Naive thymus-derived CD4-positive, alpha-beta T cell (primary cell): Measurements from ENCODE around the gene DDX10. TPM values are rescaled to one million over a fixed set of nuclear protein-coding genes. Genes with fewer than 3 reads are reported as not detected.

Experiments used
- ATAC-seq: fragments of 150-1000 bp; cut with Tn5 transposase; 2 replicates; pipeline ENCODE4 v1.10.0; 2021; ENCODE audit warnings: mild to moderate bottlenecking, moderate library complexity
- CTCF ChIA-PET: fragments of 350-600 bp; sonication (Branson Sonifier 250); formaldehyde crosslinking; loops from one replicate; lab custom pipeline; 2021; ENCODE audit warnings: antibody characterized with exemption; lab: Charles Lee
- POLR2A ChIA-PET: fragments of 350-600 bp; sonication (Branson Sonifier 250); formaldehyde crosslinking; loops from one replicate; lab custom pipeline; 2021; ENCODE audit warnings: antibody characterized with exemption, inconsistent platforms; lab: Charles Lee
- DNase-seq, 9 donors: peaks; one replicate each; pipeline versions ENCODE4 v3.0.0 to v3.0.0-alpha.2; 2020 to 2022; ENCODE audit warnings: mixed read lengths in 1 of 9
- H3K27ac ChIP-seq: one replicate; pipeline ENCODE4 v1.7.0; 2013; ENCODE audit warnings: mild to moderate bottlenecking, low read depth, low read length, moderate library complexity
- H3K27me3 ChIP-seq, 2 donors: one replicate each; pipeline ENCODE4 v1.7.0; 2013; ENCODE audit warnings: low read length in 2 of 2, mild to moderate bottlenecking in 2 of 2, moderate library complexity in 2 of 2; ENCODE audit not compliant: control insufficient read depth in 2 of 2, insufficient read depth in 2 of 2
- H3K36me3 ChIP-seq, 3 experiments: 1 replicate in 2 of 3; 2 replicates in 1 of 3; pipeline ENCODE4 v1.7.0; 2013; ENCODE audit warnings: low read length in 3 of 3, mild to moderate bottlenecking in 3 of 3, moderate library complexity in 1 of 3; ENCODE audit not compliant: insufficient read depth in 3 of 3, control insufficient read depth in 2 of 3
- H3K4me1 ChIP-seq, 2 donors: one replicate each; pipeline ENCODE4 v1.7.0; 2013; ENCODE audit warnings: low read length in 2 of 2, mild to moderate bottlenecking in 2 of 2, moderate library complexity in 1 of 2; ENCODE audit not compliant: control insufficient read depth in 2 of 2, insufficient read depth in 2 of 2
- H3K4me3 ChIP-seq: 2 replicates; pipeline ENCODE4 v1.7.0; 2013; ENCODE audit warnings: mild to moderate bottlenecking, low read length
- H3K9me3 ChIP-seq, 3 experiments: 1 replicate in 2 of 3; 2 replicates in 1 of 3; pipeline ENCODE4 v1.7.0; 2013; ENCODE audit warnings: low read length in 3 of 3; ENCODE audit not compliant: control insufficient read depth in 2 of 3
- H3K27ac Mint-ChIP-seq, 9 donors: one replicate each; pipeline ENCODE4 v1.8.0; 2020 to 2022; ENCODE audit warnings: mixed read lengths in 9 of 9, mild to moderate bottlenecking in 8 of 9, moderate library complexity in 5 of 9, inconsistent platforms in 2 of 9
- H3K27me3 Mint-ChIP-seq, 5 donors: one replicate each; pipeline ENCODE4 v1.8.0; 2021 to 2022; ENCODE audit warnings: mixed read lengths in 5 of 5, mild to moderate bottlenecking in 1 of 5
- H3K36me3 Mint-ChIP-seq, 5 donors: one replicate each; pipeline ENCODE4 v1.8.0; 2020 to 2022; ENCODE audit warnings: mixed read lengths in 5 of 5, mild to moderate bottlenecking in 3 of 5, inconsistent platforms in 1 of 5
- H3K4me1 Mint-ChIP-seq, 7 donors: one replicate each; pipeline ENCODE4 v1.8.0; 2020 to 2022; ENCODE audit warnings: mixed read lengths in 7 of 7, mild to moderate bottlenecking in 3 of 7, inconsistent platforms in 1 of 7
- H3K4me3 Mint-ChIP-seq, 10 donors: one replicate each; pipeline ENCODE4 v1.8.0; 2020 to 2022; ENCODE audit warnings: mild to moderate bottlenecking in 10 of 10, mixed read lengths in 10 of 10, moderate library complexity in 6 of 10, inconsistent platforms in 2 of 10
- H3K9me3 Mint-ChIP-seq, 11 donors: one replicate each; pipeline ENCODE4 v1.8.0; 2020 to 2022; ENCODE audit warnings: mixed read lengths in 11 of 11, mild to moderate bottlenecking in 4 of 11, inconsistent platforms in 1 of 11, moderate library complexity in 1 of 11
- intact Hi-C, 2 donors: fragments of 100-400 bp; cut with micrococcal nuclease; formaldehyde crosslinking; loops; one replicate each; pipeline ENCODE4 v1.15.1; 2023
- polyA plus RNA-seq, 2 donors: library from polyadenylated mRNA; unstranded; fragments of 300-500 nt; fragmentation: Illumina TruSeq; gene quantifications; one replicate each; pipeline ENCODE4 v1.2.3, GENCODE V29; 2021
- total RNA-seq, 6 experiments: library from RNA in 5 of 6; stranded (reverse) in 5 of 6; gene quantifications; 1 replicate in 5 of 6; 2 replicates in 1 of 6; pipeline ENCODE4 v1.2.3 and lab custom pipeline; 2021 to 2026

Gene DDX10
- total and polyA plus RNA-seq, 7 experiments from 2014 or later = 14.8 to 34.6 (median 22.4) TPM

DNA sequence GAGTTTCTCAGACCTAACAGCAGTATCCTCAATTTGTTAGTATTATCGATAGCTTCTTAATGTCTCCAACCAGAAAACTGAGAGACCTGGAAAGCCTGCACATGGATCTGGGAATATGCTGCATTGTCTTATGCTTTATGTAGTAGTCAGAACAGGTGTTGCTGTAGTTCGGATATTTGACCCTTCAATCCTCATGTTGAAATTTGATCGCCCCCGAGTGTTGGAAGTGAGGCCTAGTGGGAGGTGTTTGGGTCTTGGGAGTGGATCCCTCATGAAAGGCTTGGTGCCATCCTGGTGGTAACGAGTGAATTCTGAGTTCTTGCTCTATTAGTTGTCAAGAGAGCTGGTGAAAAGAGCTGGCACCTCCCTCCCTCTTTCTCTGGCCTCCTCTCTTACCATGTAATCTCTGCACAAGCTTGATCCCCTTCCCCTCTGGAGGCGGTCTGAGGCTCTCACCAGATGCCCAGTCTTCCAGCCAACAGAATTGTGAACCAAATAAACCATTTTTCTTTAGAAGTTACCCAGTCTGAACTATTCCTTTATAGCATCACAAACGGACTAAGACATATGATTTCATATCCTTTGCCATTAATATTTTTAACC is 227.1 kb downstream of the DDX10 start:
- ChIA-PET POLR2A (no interaction called here), CTCF (interaction anchor here (0.6 kb wide), 2 partner anchors 42 to 162 kb away, joined by 3 read pairs; no protein-coding TSS in a partner anchor)
- H3K36me3 Mint-ChIP-seq = peaks cover 0 to 31% (median 26%) of the 10 kb centered on the region in 5 donors
- Histone ChIP-seq H3K27me3 (no peaks in the 10 kb centered on the region), H3K9me3 (no peaks in the 10 kb centered on the region), H3K27ac (no peak overlapping the region), H3K36me3 (no peaks in the 10 kb centered on the region), H3K4me1 (no peaks in the 10 kb centered on the region), H3K4me3 (no peak overlapping the region)
- ATAC-seq (no peak), DNase-seq (no peak)
- H3K4me1 Mint-ChIP-seq = peaks cover 0 to 14% (median 11%) of the 10 kb centered on the region in 7 donors
- H3K4me3 Mint-ChIP-seq = no peak overlapping the region
- H3K27ac Mint-ChIP-seq = no peak overlapping the region
- H3K27me3 Mint-ChIP-seq = no peaks in the 10 kb centered on the region
- intact Hi-C loops = no loop called here
- peaks cover 0 to 12% (median 0%) of the 10 kb centered on the region in 11 donors for H3K9me3 Mint-ChIP-seq

GRCh38 chr11:108895579-108896480 is 231.0 kb downstream of the DDX10 start:
- intact Hi-C loops = no loop called here
- Mint-ChIP-seq H3K4me3 (no peak overlapping the region), H3K27me3 (no peaks in the 10 kb centered on the region), H3K4me1 (peaks cover 0 to 6% (median 2%) of the 10 kb centered on the region in 7 donors), H3K36me3 (peaks cover 3 to 60% (median 48%) of the 10 kb centered on the region in 5 donors), H3K9me3 (peaks cover 0 to 29% (median 5%) of the 10 kb centered on the region in 11 donors), H3K27ac (no peak overlapping the region)
- ATAC-seq = peak; percentile 27
- Histone ChIP-seq H3K9me3 (peaks cover 0 to 7% (median 0%) of the 10 kb centered on the region in 3 experiments), H3K4me1 (no peaks in the 10 kb centered on the region), H3K36me3 (no peaks in the 10 kb centered on the region), H3K27me3 (no peaks in the 10 kb centered on the region), H3K27ac (no peak overlapping the region), H3K4me3 (no peak overlapping the region)
- DNase-seq = no peak
- ChIA-PET CTCF (no interaction called here), POLR2A (no interaction called here)

DNA sequence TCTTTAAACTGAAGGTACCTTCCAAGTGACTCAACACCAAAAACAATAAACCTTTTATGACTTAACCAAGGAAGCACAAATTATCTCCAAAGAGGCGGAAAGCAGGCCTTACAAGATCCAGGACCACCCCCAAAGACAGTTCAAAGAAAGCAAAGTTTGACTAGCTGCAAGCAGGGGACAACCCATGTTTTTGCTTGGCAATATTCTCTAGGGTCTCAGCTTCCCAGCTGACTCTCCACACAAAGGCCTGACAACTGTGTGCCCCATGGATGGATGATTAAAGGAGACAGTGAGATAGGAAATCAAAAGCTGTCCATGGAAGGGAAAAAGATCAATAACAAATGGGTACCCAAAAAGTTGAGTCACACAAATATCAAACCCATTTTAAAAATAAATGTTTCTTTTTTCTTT is 232.2 kb downstream of the DDX10 start:
- ATAC-seq = no peak
- DNase-seq = no peak
- Mint-ChIP-seq H3K4me3 (no peak overlapping the region), H3K27ac (no peak overlapping the region), H3K27me3 (no peaks in the 10 kb centered on the region), H3K4me1 (peaks cover 0 to 6% (median 2%) of the 10 kb centered on the region in 7 donors), H3K36me3 (peaks cover 3 to 51% (median 47%) of the 10 kb centered on the region in 5 donors), H3K9me3 (peaks cover 0 to 29% (median 5%) of the 10 kb centered on the region in 11 donors)
- Histone ChIP-seq H3K27me3 (no peaks in the 10 kb centered on the region), H3K9me3 (peaks cover 0 to 7% (median 0%) of the 10 kb centered on the region in 3 experiments), H3K4me3 (no peak overlapping the region), H3K4me1 (no peaks in the 10 kb centered on the region), H3K36me3 (no peaks in the 10 kb centered on the region), H3K27ac (no peak overlapping the region)
- intact Hi-C loops = no loop called here
- ChIA-PET CTCF (no interaction called here), POLR2A (no interaction called here)

DNA sequence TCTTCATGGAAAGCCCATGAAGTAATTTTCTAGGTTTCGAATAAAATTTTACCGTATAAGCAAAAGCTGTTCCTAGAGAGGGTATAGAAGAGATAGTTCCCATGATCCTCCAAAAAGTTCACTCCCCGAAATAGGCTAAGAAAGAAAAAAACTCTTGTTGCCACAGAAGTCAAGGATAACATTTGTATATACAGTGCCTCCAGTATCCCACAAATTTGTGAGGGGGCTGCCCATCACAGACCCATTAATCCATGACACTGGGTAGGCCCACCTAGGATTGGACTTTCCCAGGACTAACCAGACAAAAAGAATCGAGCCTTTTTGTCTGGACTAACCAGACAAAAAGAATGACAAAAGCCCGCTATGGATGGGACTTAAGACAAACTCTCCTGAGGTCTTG is 233.0 kb downstream of the DDX10 start:
- Mint-ChIP-seq H3K36me3 (peaks cover 3 to 45% (median 44%) of the 10 kb centered on the region in 5 donors), H3K27me3 (no peaks in the 10 kb centered on the region), H3K4me1 (peaks cover 0 to 6% (median 2%) of the 10 kb centered on the region in 7 donors), H3K27ac (no peak overlapping the region), H3K4me3 (no peak overlapping the region), H3K9me3 (peaks cover 0 to 29% (median 5%) of the 10 kb centered on the region in 11 donors)
- intact Hi-C loops = no loop called here
- no peak for DNase-seq
- no peak overlapping the region for H3K4me3 ChIP-seq
- ChIA-PET POLR2A (no interaction called here), CTCF (no interaction called here)
- no peak for ATAC-seq
- H3K36me3 ChIP-seq = no peaks in the 10 kb centered on the region
- H3K27me3 ChIP-seq = no peaks in the 10 kb centered on the region
- H3K4me1 ChIP-seq = no peaks in the 10 kb centered on the region
- H3K27ac ChIP-seq = no peak overlapping the region
- H3K9me3 ChIP-seq = peaks cover 0 to 7% (median 0%) of the 10 kb centered on the region in 3 experiments

DNA sequence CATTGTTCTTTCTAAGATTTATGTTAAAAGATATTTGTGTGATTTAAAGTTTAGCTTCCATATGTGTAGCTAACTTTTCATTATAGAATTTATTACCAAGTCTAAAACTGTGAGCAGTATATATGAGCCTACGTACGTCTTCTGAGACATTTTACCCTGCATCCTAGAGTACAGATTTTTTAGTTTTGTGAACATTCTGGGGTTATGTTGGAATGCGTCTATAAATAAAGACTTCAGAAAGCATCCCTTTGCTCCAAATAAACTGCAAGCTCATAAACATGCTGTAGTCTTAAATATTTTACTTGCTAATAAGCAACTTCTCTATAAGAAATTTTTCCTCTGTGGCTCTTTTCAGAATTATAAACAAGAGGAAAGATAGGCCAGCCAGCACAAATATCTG is 236.5 kb downstream of the DDX10 start:
- H3K27ac Mint-ChIP-seq = no peak overlapping the region
- DNase-seq (no peak), ATAC-seq (no peak)
- H3K9me3 Mint-ChIP-seq = peaks cover 0 to 24% (median 5%) of the 10 kb centered on the region in 11 donors
- ChIA-PET POLR2A (no interaction called here), CTCF (no interaction called here)
- Histone ChIP-seq H3K9me3 (peaks cover 0 to 7% (median 0%) of the 10 kb centered on the region in 3 experiments), H3K36me3 (no peaks in the 10 kb centered on the region), H3K27ac (no peak overlapping the region), H3K27me3 (no peaks in the 10 kb centered on the region), H3K4me1 (no peaks in the 10 kb centered on the region), H3K4me3 (no peak overlapping the region)
- H3K27me3 Mint-ChIP-seq = no peaks in the 10 kb centered on the region
- intact Hi-C loops = no loop called here
- no peak overlapping the region for H3K4me3 Mint-ChIP-seq
- peaks cover 3 to 50% (median 31%) of the 10 kb centered on the region in 5 donors for H3K36me3 Mint-ChIP-seq
- H3K4me1 Mint-ChIP-seq = peaks cover 0 to 6% (median 0%) of the 10 kb centered on the region in 7 donors

DNA sequence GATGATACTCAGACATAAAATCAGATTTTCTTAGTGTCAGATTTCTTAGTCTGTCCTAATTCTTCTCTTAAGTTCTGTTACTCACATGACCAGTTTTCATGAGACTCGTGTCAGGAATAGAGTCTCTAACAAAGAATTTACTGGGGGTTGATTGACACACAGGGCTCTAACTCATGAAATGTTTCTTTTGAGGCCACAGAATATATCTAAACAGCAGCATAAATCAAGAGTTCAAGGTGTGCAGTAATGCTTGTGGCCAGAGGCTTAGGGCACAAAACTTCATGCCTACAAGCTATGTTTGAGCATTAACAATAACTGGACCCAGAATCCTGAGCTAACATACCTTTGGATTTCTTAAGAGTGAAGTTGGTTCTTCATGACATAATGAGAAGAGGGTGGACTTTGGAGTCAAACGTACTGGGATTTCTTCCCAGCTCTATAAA is 237.2 kb downstream of the DDX10 start:
- Mint-ChIP-seq H3K27ac (no peak overlapping the region), H3K36me3 (peaks cover 3 to 43% (median 24%) of the 10 kb centered on the region in 5 donors), H3K9me3 (peaks cover 0 to 17% (median 5%) of the 10 kb centered on the region in 11 donors), H3K4me1 (peaks cover 0 to 6% (median 0%) of the 10 kb centered on the region in 7 donors), H3K4me3 (no peak overlapping the region), H3K27me3 (no peaks in the 10 kb centered on the region)
- intact Hi-C loops = no loop called here
- Histone ChIP-seq H3K27ac (no peak overlapping the region), H3K4me3 (no peak overlapping the region), H3K36me3 (no peaks in the 10 kb centered on the region), H3K9me3 (peaks cover 0 to 7% (median 0%) of the 10 kb centered on the region in 3 experiments), H3K4me1 (no peaks in the 10 kb centered on the region), H3K27me3 (no peaks in the 10 kb centered on the region)
- ATAC-seq = no peak
- POLR2A ChIA-PET = no interaction called here
- CTCF ChIA-PET = no interaction called here
- DNase-seq = no peak
